ENCODE data around the gene RAPGEF5. TPM values are rescaled to one million over a fixed set of nuclear protein-coding genes. Genes with fewer than 3 reads are reported as not detected.

Gene RAPGEF5
- total and polyA plus RNA-seq, 12 donors: 5.1 to 87.0 (median 26.0) TPM

DNA sequence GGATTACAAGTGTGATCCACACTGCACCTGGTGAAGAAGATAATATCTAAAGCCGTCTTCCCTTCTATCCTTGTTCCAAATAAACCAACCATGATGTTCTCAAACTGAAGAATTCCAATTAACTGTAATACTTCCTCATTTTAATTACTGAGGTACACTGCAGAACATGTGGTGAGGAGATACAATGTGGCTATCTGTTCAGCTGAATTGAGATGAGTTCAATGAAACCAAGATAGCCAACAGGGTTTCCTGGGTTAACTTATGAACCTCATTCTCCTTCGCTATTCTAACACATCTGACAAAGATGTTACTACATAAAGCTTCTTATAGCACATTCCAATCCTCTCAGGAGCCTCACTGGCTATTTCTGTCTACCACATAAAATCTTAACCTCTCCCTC, 75.5 kb downstream of the RAPGEF5 start:
- no peak for DNase-seq
- no peak overlapping the region for H3K4me3 ChIP-seq
- H3K9me3 ChIP-seq (replicated peaks in 1 of 3): no peaks in the 10 kb centered on the region
- no peaks in the 10 kb centered on the region for H3K27me3 ChIP-seq
- TF ChIP-seq POLR2A (IDR thresholded peaks at IDR 0.05): no peak
- WGBS, 4 donors: 73 to 84% (median 78%) methylated on average over 2 of the region's 2 CpGs
- intact Hi-C loops (cut with DNase I): no loop called here
- H3K27ac ChIP-seq: no peak overlapping the region
- no peaks in the 10 kb centered on the region for H3K4me1 ChIP-seq (replicated peaks in 1 of 2)
- H3K36me3 ChIP-seq (replicated peaks in 1 of 2): no peaks in the 10 kb centered on the region

- 83 to 95% (median 87%) methylated on average over 3 of the region's 3 CpGs for WGBS, 4 donors
Measured at GRCh38 chr7:22280031-22280430, 76.9 kb downstream of the RAPGEF5 start.

GRCh38 chr7:22278660-22279059, 78.3 kb downstream of the RAPGEF5 start:
- intact Hi-C loops (cut with DNase I): no loop called here
- no peak for DNase-seq
- TF ChIP-seq, protein P1, sequence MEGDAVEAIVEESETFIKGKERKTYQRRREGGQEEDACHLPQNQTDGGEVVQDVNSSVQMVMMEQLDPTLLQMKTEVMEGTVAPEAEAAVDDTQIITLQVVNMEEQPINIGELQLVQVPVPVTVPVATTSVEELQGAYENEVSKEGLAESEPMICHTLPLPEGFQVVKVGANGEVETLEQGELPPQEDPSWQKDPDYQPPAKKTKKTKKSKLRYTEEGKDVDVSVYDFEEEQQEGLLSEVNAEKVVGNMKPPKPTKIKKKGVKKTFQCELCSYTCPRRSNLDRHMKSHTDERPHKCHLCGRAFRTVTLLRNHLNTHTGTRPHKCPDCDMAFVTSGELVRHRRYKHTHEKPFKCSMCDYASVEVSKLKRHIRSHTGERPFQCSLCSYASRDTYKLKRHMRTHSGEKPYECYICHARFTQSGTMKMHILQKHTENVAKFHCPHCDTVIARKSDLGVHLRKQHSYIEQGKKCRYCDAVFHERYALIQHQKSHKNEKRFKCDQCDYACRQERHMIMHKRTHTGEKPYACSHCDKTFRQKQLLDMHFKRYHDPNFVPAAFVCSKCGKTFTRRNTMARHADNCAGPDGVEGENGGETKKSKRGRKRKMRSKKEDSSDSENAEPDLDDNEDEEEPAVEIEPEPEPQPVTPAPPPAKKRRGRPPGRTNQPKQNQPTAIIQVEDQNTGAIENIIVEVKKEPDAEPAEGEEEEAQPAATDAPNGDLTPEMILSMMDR (IDR thresholded peaks at IDR 0.05): no peak
- no peak for TF ChIP-seq POLR2A (IDR thresholded peaks at IDR 0.05)
- no peak overlapping the region for H3K4me3 ChIP-seq
- no peaks in the 10 kb centered on the region for H3K4me1 ChIP-seq (replicated peaks in 1 of 2)
- H3K36me3 ChIP-seq (replicated peaks in 1 of 2): no peaks in the 10 kb centered on the region
- no peaks in the 10 kb centered on the region for H3K9me3 ChIP-seq (replicated peaks in 1 of 3)
- WGBS, 4 donors: 77 to 97% (median 81%) methylated on average over 2 of the region's 2 CpGs
- no peaks in the 10 kb centered on the region for H3K27me3 ChIP-seq
- no peak overlapping the region for H3K27ac ChIP-seq

More at GRCh38 chr7:22280031-22280430, 76.9 kb downstream of the RAPGEF5 start:
- H3K27ac ChIP-seq: no peak overlapping the region
- TF ChIP-seq POLR2A (IDR thresholded peaks at IDR 0.05): no peak
- TF ChIP-seq, protein P1 (IDR thresholded peaks at IDR 0.05): no peak
- no peaks in the 10 kb centered on the region for H3K9me3 ChIP-seq (replicated peaks in 1 of 3)
- H3K36me3 ChIP-seq (replicated peaks in 1 of 2): no peaks in the 10 kb centered on the region
- H3K4me3 ChIP-seq: no peak overlapping the region
- H3K27me3 ChIP-seq: no peaks in the 10 kb centered on the region
- intact Hi-C loops (cut with DNase I): no loop called here
- no peak for DNase-seq
- no peaks in the 10 kb centered on the region for H3K4me1 ChIP-seq (replicated peaks in 1 of 2)

DNA sequence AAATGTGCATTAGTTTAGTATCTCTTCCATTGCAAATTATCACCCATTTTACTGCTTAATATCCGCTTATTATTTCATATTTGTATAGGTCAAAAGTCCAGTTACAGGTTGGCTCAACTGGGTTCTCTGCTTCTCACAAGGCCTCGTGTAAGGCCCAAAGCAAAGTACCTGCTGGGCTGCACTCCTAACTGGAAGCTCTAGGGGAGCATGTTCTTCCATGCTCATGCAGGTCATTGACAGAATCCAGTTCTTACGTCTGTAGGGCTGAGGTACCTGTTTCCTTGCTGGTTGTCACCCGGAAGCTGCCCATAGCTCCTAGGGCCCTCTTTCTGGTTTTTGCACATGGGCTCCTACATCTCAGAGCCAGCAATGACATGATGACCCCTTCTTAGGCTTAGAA, 79.6 kb downstream of the RAPGEF5 start:
- Histone ChIP-seq H3K36me3 (replicated peaks in 1 of 2) (no peaks in the 10 kb centered on the region), H3K9me3 (replicated peaks in 1 of 3) (no peaks in the 10 kb centered on the region), H3K4me1 (replicated peaks in 1 of 2) (no peaks in the 10 kb centered on the region), H3K27me3 (no peaks in the 10 kb centered on the region), H3K27ac (no peak overlapping the region), H3K4me3 (no peak overlapping the region)
- intact Hi-C loops (cut with DNase I): no loop called here
- no peak for DNase-seq
- 82 to 93% (median 87%) methylated on average over 4 of the region's 4 CpGs for WGBS, 4 donors
- no peak for TF ChIP-seq POLR2A (IDR thresholded peaks at IDR 0.05)
- TF ChIP-seq, protein P1 (IDR thresholded peaks at IDR 0.05): no peak

GRCh38 chr7:22275661-22276060, 81.3 kb downstream of the RAPGEF5 start:
- TF ChIP-seq POLR2A (IDR thresholded peaks at IDR 0.05): no peak
- TF ChIP-seq, protein P1 (IDR thresholded peaks at IDR 0.05): no peak

More at GRCh38 chr7:22275661-22276060, 81.3 kb downstream of the RAPGEF5 start:
- Histone ChIP-seq H3K27me3 (no peaks in the 10 kb centered on the region), H3K4me1 (replicated peaks in 1 of 2) (no peaks in the 10 kb centered on the region), H3K9me3 (replicated peaks in 1 of 3) (no peaks in the 10 kb centered on the region), H3K27ac (no peak overlapping the region), H3K36me3 (replicated peaks in 1 of 2) (no peaks in the 10 kb centered on the region), H3K4me3 (no peak overlapping the region)
- intact Hi-C loops (cut with DNase I): no loop called here
- no peak for DNase-seq
- 67 to 74% (median 71%) methylated on average over 2 of the region's 2 CpGs for WGBS, 4 donors
